Activated CD4-positive, alpha-beta T cell treated with anti-CD3 and anti-CD28 coated beads for 48 hours (primary cell): ENCODE data around the gene APOC1.
"Not testable (repeated sequence)": the region's sequence is repeated elsewhere in the genome, so short reads cannot be mapped to it uniquely, and the experiment has no call there.

Source experiments
- DNase-seq: peaks from one replicate; pipeline ENCODE4 v3.0.0-alpha.2; 2020

APOC1 gene

GRCh38 chr19:44914433-44915206, at the start of gene APOC1:
APOC1 (plus strand) TSS chr19:44914608; CDS start chr19:44914892, 284 bp downstream.
- peak; percentile 86 for DNase-seq

DNA sequence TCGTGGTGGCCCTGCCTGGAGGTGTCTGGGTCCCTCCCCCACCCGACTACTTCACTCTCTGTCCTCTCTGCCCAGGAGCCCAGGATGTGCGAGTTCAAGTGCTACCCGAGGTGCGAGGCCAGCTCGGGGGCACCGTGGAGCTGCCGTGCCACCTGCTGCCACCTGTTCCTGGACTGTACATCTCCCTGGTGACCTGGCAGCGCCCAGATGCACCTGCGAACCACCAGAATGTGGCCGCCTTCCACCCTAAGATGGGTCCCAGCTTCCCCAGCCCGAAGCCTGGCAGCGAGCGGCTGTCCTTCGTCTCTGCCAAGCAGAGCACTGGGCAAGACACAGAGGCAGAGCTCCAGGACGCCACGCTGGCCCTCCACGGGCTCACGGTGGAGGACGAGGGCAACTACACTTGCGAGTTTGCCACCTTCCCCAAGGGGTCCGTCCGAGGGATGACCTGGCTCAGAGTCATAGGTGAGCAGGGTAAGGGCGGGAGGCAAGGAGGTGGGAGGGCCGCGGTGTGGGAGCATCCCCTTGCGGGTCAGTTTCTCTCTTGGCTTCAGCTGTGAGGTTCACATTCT, 49.1 kb upstream of the APOC1 start:
- no peak for DNase-seq

- DNase-seq: no peak
These were observed 47.7 kb upstream of the APOC1 start for GRCh38 chr19:44866664-44867063.

- no peak for DNase-seq
These were observed 46.8 kb upstream of the APOC1 start for GRCh38 chr19:44867578-44867977.

DNA sequence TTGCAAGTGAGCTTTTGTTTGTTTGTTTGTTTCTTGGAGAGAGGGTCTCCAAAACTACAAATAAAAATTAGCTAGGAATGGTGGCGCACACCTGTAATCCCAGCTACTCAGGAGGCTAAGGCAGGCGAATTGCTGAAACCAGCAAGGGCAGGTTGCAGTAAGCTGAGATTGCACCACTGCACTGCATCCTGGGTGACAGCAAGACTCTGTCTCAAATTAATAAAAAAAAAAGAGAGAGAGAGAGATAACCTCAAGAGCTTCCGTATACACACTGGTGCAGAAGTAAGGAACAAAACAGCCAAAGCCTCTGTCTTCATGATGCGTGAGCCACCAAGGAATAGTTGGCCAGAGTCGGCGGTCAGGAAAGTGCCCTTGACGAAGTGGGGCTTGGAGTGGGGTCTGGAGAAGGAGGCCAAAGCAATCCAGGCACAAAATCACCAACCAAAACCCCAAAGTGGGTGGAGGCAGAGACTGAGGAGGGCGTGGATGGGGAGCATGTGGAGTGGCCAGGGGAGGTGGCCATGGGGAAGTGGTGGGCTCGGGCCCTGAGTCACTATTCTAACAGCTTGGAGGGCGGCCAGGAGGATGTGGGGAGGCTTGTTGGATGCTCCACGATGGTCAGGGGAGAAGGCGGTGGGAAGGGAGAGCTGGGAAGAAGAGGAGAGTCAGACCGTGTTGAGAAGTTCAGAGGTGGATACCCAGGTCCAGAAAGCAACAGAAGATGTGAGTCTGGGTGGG, 44.5 kb upstream of the APOC1 start:
- DNase-seq: no peak

- no peak for DNase-seq
These were observed 42.6 kb upstream of the APOC1 start for GRCh38 chr19:44871809-44872208.

DNA sequence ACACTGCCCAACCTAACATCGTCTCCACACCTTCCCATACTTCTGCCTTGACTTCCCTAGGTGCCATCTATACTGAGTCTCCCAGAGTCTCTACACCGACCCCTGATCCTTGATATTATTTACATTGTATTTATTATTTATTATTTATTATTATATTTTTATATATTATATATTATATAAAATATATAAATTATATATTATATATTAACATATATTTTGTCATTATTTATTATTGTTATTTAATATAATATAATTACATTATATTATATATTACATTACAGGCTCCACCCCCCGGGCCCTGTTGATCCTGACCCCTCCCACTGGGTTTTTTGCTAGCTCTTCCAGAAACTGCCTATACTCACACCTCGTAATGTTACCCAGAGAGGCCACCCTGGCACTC, 41.7 kb upstream of the APOC1 start:
- DNase-seq: no peak

DNA sequence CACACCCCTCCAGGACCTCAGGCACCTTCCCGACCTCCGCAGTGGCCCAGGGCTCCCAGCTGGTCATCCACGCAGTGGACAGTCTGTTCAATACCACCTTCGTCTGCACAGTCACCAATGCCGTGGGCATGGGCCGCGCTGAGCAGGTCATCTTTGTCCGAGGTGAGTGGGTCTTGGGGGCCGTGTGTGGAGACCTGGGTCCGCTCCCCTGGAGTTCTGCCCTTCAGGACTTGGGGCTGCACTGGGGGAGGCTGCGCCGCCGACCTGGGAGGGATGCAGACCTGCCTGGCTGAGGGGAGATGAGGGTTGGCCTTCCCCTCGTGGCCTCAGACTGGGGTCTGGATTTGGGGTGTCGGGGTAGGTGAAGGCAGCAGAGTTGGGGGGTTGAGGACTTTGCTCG, 40.1 kb upstream of the APOC1 start:
- DNase-seq: no peak

DNA sequence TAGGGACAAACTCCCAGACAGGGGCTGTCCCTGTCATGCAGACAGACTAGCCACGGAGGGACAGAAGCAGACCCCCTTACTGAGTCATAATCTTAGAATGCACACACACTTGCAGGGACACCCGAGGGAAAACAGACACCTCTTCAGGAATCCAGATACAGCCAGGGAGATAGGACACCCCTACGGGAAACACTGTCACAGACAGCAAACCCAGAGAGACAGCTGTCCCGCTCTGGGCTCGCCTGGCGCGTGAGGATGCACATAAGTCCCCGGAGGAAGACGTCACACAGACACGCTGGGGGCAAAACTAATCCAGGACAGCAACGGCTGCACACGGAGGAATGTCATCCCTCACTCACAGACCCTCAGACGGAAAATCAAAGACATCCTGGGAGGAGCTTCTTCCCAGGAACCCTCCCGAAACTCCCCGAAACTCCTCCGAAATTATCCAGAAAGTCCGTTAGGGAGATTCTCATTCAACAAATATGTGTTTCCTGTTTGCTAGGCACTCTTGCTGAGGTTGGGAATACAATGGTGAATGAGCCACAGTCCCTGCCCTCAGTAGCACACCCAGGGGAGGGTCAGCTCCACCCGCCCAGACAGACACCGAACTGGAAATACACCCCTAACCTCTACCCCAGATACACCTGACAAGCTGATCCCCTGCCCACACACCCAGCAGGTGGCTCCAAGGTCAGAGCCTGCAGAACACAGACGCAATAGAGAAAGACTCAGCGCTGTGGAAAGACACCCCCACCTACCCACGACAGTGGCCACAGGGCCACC, 38.5 kb upstream of the APOC1 start:
- DNase-seq: no peak

DNA sequence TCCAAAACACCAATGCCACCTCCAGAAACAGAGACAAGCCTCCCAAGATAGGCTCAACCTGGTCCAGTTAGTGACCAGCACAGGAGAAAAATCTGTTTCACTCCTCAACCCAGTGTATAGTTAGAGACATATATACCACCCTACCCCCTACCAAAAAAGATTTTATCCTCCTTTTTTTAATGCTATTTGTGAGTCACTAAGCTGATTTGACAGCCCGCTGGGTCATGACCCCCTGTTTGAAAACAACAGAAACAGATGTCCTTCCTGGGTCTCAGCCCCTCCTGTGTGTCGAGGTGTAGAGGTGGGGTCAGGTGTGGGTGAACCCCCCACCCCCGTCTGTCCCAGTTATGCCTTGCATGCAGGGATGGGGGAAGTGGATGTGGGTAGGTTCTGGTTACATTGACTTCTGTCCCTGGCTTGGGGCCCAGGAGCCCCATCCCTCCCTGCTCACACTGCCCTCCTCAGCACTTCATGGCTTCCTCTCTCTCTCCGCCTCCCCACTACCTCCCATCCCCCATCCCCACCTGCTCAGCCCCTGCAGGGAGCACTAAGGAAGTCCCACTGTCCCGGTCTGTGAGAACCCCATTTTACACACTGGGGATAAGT, 37.4 kb upstream of the APOC1 start:
- no peak for DNase-seq

GRCh38 chr19:44878120-44878865, 36.1 kb upstream of the APOC1 start:
- no peak for DNase-seq

GRCh38 chr19:44879309-44880065, 34.9 kb upstream of the APOC1 start:
- no peak for DNase-seq

GRCh38 chr19:44882063-44882462, 32.3 kb upstream of the APOC1 start:
- no peak for DNase-seq

DNA sequence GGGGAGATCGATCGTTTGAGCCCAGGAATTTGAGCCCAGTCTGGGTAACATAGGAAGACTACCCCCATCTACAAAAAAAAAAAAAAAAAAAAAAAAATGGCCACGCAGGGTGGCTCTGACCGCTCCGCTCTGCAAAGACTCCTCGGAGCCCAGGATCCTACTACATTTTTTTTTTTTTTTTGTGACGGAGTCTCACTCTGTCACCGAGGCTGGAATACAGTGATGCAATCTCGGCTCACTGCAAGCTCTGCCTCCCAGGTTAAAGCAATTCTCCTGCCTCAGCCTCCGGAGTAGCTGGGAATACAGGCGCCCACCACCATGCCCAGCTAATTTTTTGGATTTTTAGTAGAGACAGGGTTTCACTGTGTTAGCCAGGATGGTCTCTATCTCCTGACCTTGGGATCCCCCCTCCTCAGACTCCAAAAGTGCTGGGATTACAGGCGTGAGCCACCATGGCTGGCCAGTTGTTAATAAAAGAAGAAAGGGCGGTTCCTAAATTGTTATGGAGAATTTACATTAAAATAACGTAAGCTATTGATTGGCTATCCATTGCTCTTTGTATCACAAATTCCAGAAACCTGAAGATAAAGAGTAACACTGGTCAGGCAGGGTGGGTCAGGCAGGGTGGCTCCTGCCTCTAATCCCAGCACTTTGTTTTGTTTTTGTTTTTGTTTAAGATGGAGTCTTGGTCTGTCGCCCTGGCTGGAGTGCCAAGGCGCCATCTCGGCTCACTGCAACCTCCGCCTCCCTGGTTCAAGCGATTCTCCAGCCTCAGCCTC, 31.6 kb upstream of the APOC1 start:
- not testable (repeated sequence) for DNase-seq

- DNase-seq: no peak
These were observed 30.5 kb upstream of the APOC1 start for GRCh38 chr19:44883922-44884321.

DNA sequence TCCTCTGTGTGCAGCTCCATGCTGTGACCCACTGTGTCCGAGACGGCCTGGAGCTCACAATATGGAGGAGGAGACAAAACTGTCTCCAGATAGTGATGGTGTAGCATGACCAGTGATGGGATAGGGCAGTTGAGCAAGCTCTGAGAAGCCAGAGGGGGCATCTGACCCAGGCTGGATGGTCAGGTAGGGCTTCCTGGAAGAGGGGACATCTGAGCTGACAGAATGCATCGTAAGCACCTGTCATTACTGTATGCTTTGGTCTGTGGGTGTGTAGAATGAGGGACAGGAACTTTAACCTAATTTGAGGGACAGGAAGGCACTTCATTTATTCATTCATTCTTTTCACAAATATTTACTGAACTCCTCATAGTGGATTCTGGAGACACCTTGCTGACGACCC, 29.8 kb upstream of the APOC1 start:
- no peak for DNase-seq

- no peak for DNase-seq
These were observed 28.3 kb upstream of the APOC1 start for GRCh38 chr19:44886141-44886540.

DNA sequence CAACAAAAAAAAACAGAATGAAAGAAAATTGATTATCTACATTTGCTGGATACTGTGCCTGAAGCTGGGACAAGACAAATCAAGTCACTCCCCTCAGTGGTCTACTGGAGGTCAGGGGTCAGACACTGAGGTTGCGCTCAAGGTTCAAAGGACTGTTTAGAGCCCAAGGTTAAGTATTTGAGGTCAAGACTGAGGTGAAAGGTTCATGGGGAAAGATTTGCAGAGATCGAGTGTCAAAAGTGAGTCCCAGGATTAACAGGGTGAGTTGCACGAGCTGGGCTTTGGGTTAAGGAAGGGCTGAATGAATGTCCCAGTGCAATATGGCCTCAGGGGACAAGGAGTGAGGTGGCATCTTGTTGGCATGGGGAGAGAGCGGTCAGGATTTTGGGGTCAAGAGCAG, 26.8 kb upstream of the APOC1 start:
- no peak for DNase-seq

DNA sequence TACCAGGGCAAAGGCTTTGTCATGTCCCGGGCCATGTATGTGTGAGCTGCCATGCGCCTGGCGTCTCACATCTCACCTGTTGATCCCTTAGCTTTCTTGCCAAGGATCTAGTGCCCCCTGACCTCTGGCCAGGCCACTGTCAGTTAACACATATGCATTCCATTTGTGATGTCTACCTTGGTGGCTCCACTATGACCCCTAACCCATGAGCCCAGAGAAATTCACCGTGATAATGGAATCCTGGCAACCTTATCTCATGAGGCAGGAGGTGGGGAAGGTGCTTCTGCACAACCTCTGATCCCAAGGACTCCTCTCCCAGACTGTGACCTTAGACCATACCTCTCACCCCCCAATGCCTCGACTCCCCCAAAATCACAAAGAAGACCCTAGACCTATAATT, 26.1 kb upstream of the APOC1 start:
- not testable (repeated sequence) for DNase-seq

GRCh38 chr19:44889830-44890365, 24.5 kb upstream of the APOC1 start:
- no peak for DNase-seq
